BLaER1 treated with 17β-estradiol and CSF1 and Interleukin-3, amounts not matched to agents 10 nM and 100 nM (cell line): ENCODE measurements around the gene MACC1.

Experiments
- H3K27ac ChIP-seq, 11 experiments: shearing (Covaris generic); formaldehyde crosslinking; 2 replicates each; pipeline ENCODE4 v1.8.1; 2022
- H3K27me3 ChIP-seq, 11 experiments: shearing (Covaris generic); formaldehyde crosslinking; 2 replicates each; pipeline ENCODE4 v1.8.1; 2022
- H3K36me3 ChIP-seq, 11 experiments: shearing (Covaris generic); formaldehyde crosslinking; 2 replicates each; pipeline ENCODE4 v1.8.1; 2022
- H3K4me1 ChIP-seq, 10 experiments: shearing (Covaris generic); formaldehyde crosslinking; 2 replicates each; pipeline ENCODE4 v1.8.1; 2022
- H3K4me2 ChIP-seq, 11 experiments: shearing (Covaris generic); formaldehyde crosslinking; 2 replicates each; pipeline ENCODE4 v1.8.1; 2022
- H3K4me3 ChIP-seq, 10 experiments: shearing (Covaris generic); formaldehyde crosslinking; 2 replicates each; pipeline ENCODE4 v1.8.1; 2022
- H3K9ac ChIP-seq, 11 experiments: shearing (Covaris generic); formaldehyde crosslinking; 2 replicates each; pipeline ENCODE4 v1.8.1; 2022
- H3K9me3 ChIP-seq, 11 experiments: shearing (Covaris generic); formaldehyde crosslinking; replicated peaks in 1 of 11; 2 replicates each; pipeline ENCODE4 v1.8.1; 2022
- H4K20me1 ChIP-seq, 11 experiments: shearing (Covaris generic); formaldehyde crosslinking; 2 replicates each; pipeline ENCODE4 v1.8.1; 2022
- Cebpa-rat ChIP-seq, 11 experiments: shearing (Covaris generic); IDR thresholded peaks; 2 replicates each; pipeline ENCODE4 v1.8.1; 2022

The MACC1 gene

DNA sequence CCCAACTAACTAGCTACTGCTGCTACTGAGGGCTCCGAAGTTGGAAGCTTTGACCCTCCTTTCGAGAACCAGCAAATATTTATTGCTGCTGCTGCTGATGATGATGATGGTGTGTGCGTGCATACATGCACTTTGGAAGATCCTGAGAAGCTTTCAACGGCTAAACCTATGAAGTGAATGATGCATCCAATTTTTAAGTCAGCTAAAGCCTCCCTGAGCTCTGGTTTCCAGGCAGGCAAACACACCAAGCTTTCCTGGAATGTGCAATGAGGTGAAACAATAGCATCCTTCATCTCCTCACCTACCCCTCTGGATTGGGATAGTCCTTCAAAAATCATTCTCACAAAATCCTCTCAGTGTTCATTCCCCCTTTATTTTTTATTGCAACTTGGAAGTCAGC, 13.9 kb downstream of the MACC1 start:
- H3K9ac ChIP-seq = no peak overlapping the region
- no peak overlapping the region for H3K27ac ChIP-seq
- H3K36me3 ChIP-seq = peaks cover 0 to 14% (median 0%) of the 10 kb centered on the region in 11 experiments; a peak in 3 of 22 replicates
- no peaks in the 10 kb centered on the region for H4K20me1 ChIP-seq
- no peaks in the 10 kb centered on the region for H3K27me3 ChIP-seq
- TF ChIP-seq Cebpa-rat (IDR thresholded peaks at IDR 0.05) = no peak
- H3K4me3 ChIP-seq = no peak overlapping the region
- peak overlapping the region in 2 of 11 experiments; percentile 11 to 19; a peak in 2 of 22 replicates for H3K4me2 ChIP-seq
- H3K9me3 ChIP-seq = peaks cover 6 to 19% (median 7%) of the 10 kb centered on the region in 11 experiments; a peak in 19 of 22 replicates
- H3K4me1 ChIP-seq = peaks cover 13 to 52% (median 30%) of the 10 kb centered on the region in 10 experiments

GRCh38 chr7:20201380-20201779, 15.8 kb downstream of the MACC1 start:
- peak overlapping the region in 4 of 11 experiments; percentile 30 to 68 (median 60); a peak in 6 of 22 replicates for H3K9ac ChIP-seq
- no peaks in the 10 kb centered on the region for H4K20me1 ChIP-seq
- H3K4me2 ChIP-seq = peak overlapping the region in 8 of 11 experiments; percentile 10 to 81 (median 57); a peak in 12 of 22 replicates
- no peak overlapping the region for H3K4me3 ChIP-seq
- peak overlapping the region in 8 of 11 experiments; percentile 20 to 98 (median 58); a peak in 10 of 22 replicates for H3K27ac ChIP-seq
- no peak for TF ChIP-seq Cebpa-rat (IDR thresholded peaks at IDR 0.05)
- H3K27me3 ChIP-seq = no peaks in the 10 kb centered on the region
- H3K9me3 ChIP-seq = peaks cover 0 to 6% (median 0%) of the 10 kb centered on the region in 11 experiments; a peak in 2 of 22 replicates
- no peaks in the 10 kb centered on the region for H3K36me3 ChIP-seq
- H3K4me1 ChIP-seq = peaks cover 13 to 71% (median 34%) of the 10 kb centered on the region in 10 experiments

- Histone ChIP-seq H3K36me3 (no peaks in the 10 kb centered on the region), H3K27me3 (no peaks in the 10 kb centered on the region), H3K4me3 (no peak overlapping the region), H4K20me1 (no peaks in the 10 kb centered on the region), H3K9ac (peak overlapping the region in 4 of 11 experiments; percentile 30 to 68 (median 60); a peak in 6 of 22 replicates), H3K4me2 (peak overlapping the region in 8 of 11 experiments; percentile 10 to 81 (median 57); a peak in 12 of 22 replicates), H3K9me3 (peaks cover 0 to 6% (median 0%) of the 10 kb centered on the region in 11 experiments; a peak in 2 of 22 replicates), H3K27ac (peak overlapping the region in 8 of 11 experiments; percentile 31 to 98 (median 60); a peak in 11 of 22 replicates), H3K4me1 (peaks cover 13 to 75% (median 34%) of the 10 kb centered on the region in 10 experiments)
- no peak for TF ChIP-seq Cebpa-rat (IDR thresholded peaks at IDR 0.05)
These were observed 16.2 kb downstream of the MACC1 start for GRCh38 chr7:20200971-20201370.

GRCh38 chr7:20200361-20200760, 16.8 kb downstream of the MACC1 start:
- Histone ChIP-seq H3K36me3 (no peaks in the 10 kb centered on the region), H3K9ac (peak overlapping the region in 3 of 11 experiments; percentile 55 to 68 (median 66); a peak in 5 of 22 replicates), H4K20me1 (no peaks in the 10 kb centered on the region), H3K27ac (peak overlapping the region in 9 of 11 experiments; percentile 12 to 98 (median 52); a peak in 13 of 22 replicates), H3K9me3 (peaks cover 0 to 6% (median 0%) of the 10 kb centered on the region in 11 experiments; a peak in 2 of 22 replicates), H3K4me3 (no peak overlapping the region), H3K27me3 (no peaks in the 10 kb centered on the region), H3K4me2 (peak overlapping the region in 10 of 11 experiments; percentile 11 to 81 (median 57); a peak in 18 of 22 replicates), H3K4me1 (peaks cover 13 to 81% (median 34%) of the 10 kb centered on the region in 10 experiments)
- TF ChIP-seq Cebpa-rat (IDR thresholded peaks at IDR 0.05) = no peak

DNA sequence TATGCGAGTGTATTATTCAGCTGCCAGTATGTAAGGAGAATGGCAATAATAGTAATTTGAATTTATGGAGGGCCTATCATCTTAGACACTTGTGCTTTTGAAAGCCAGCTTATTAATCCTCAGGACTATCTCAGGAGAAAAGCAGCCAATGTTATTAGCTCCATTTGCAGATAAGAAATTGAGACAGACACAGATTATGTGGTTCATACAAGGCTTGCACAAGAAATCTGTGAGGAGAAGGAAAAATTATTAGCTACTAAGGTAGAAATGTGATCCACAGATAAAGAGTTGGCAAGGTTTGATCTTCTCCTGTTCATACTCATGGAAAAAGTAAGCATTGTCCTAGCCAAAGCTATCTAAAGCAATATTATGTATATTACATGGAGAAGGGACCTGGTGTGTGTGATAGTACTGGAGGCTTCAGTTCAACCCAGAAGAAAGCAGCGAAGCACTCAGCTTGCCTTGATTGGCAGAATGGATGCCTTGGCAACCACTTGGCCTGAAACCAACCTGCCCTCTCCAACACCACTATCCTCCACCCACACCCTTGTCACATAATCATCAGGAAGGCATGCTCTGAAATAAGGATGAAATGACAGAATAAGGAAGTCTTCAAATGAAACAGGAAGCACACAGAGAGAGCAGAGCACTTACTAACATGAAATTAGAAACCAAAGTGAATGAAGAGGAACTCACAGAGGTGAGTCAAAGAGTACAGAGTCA, 18.0 kb downstream of the MACC1 start:
- peaks cover 0 to 2% (median 0%) of the 10 kb centered on the region in 11 experiments; a peak in 2 of 22 replicates for H3K9me3 ChIP-seq
- 0 out of 22 replicates have a peak, but pooled peaks of 1 of the 11 experiments have one; percentile 12 for TF ChIP-seq Cebpa-rat (IDR thresholded peaks at IDR 0.05)
- H3K36me3 ChIP-seq = no peaks in the 10 kb centered on the region
- H3K4me2 ChIP-seq = peak overlapping the region; percentile 53 to 81 (median 66)
- H3K9ac ChIP-seq = peak overlapping the region in 3 of 11 experiments; percentile 61 to 73 (median 69); a peak in 6 of 22 replicates
- no peaks in the 10 kb centered on the region for H3K27me3 ChIP-seq
- no peaks in the 10 kb centered on the region for H4K20me1 ChIP-seq
- no peak overlapping the region for H3K4me3 ChIP-seq
- H3K4me1 ChIP-seq = peaks cover 13 to 93% (median 35%) of the 10 kb centered on the region in 10 experiments
- peak overlapping the region in 10 of 11 experiments; percentile 17 to 98 (median 50); a peak in 14 of 22 replicates for H3K27ac ChIP-seq

GRCh38 chr7:20198260-20198659, 18.9 kb downstream of the MACC1 start:
- peak overlapping the region in 9 of 11 experiments; percentile 31 to 81 (median 66); a peak in 13 of 22 replicates for H3K4me2 ChIP-seq
- no peaks in the 10 kb centered on the region for H3K9me3 ChIP-seq
- H3K4me1 ChIP-seq = peaks cover 13 to 100% (median 38%) of the 10 kb centered on the region in 10 experiments
- peak overlapping the region in 8 of 11 experiments; percentile 3 to 98 (median 42); a peak in 11 of 22 replicates for H3K27ac ChIP-seq
- peak overlapping the region in 3 of 11 experiments; percentile 61 to 73 (median 69); a peak in 6 of 22 replicates for H3K9ac ChIP-seq
- no peaks in the 10 kb centered on the region for H3K27me3 ChIP-seq
- no peak for TF ChIP-seq Cebpa-rat (IDR thresholded peaks at IDR 0.05)
- no peak overlapping the region for H3K4me3 ChIP-seq
- H4K20me1 ChIP-seq = no peaks in the 10 kb centered on the region
- H3K36me3 ChIP-seq = no peaks in the 10 kb centered on the region

DNA sequence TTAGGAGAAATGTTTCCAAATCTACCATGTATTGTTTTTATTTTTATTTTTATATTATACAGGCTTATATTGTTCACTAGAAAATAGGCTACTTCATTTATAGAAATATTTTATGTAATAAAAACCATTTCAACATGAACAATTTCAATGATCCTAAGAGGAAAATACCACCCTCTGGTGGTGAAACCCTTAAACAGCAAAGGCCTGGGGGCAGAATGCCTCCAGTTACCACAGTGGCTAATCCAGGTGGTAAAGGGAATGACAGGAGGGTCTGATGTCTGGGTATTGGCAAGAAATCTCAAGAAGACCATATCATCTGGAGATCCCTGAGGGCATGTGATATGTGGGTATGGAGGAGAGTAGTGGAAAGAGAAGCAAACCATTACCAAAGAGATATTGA, 19.3 kb downstream of the MACC1 start:
- peak overlapping the region in 6 of 11 experiments; percentile 3 to 98 (median 67); a peak in 10 of 22 replicates for H3K27ac ChIP-seq
- no peaks in the 10 kb centered on the region for H3K36me3 ChIP-seq
- H3K9me3 ChIP-seq = no peaks in the 10 kb centered on the region
- peak overlapping the region in 3 of 11 experiments; percentile 61 to 73 (median 69); a peak in 6 of 22 replicates for H3K9ac ChIP-seq
- peaks cover 13 to 100% (median 38%) of the 10 kb centered on the region in 10 experiments for H3K4me1 ChIP-seq
- no peaks in the 10 kb centered on the region for H4K20me1 ChIP-seq
- no peaks in the 10 kb centered on the region for H3K27me3 ChIP-seq
- no peak for TF ChIP-seq Cebpa-rat (IDR thresholded peaks at IDR 0.05)
- H3K4me3 ChIP-seq = no peak overlapping the region
- H3K4me2 ChIP-seq = peak overlapping the region in 5 of 11 experiments; percentile 31 to 81 (median 66); a peak in 7 of 22 replicates

- Histone ChIP-seq H3K4me2 (peak overlapping the region in 3 of 11 experiments; percentile 25 to 81 (median 34); a peak in 4 of 22 replicates), H3K4me3 (no peak overlapping the region), H3K9ac (peak overlapping the region in 1 of 11 experiments; percentile 43; a peak in 2 of 22 replicates), H4K20me1 (no peaks in the 10 kb centered on the region), H3K27me3 (no peaks in the 10 kb centered on the region), H3K4me1 (peaks cover 13 to 100% (median 38%) of the 10 kb centered on the region in 10 experiments), H3K9me3 (no peaks in the 10 kb centered on the region), H3K36me3 (no peaks in the 10 kb centered on the region), H3K27ac (peak overlapping the region in 4 of 11 experiments; percentile 6 to 98 (median 56); a peak in 4 of 22 replicates)
- no peak for TF ChIP-seq Cebpa-rat (IDR thresholded peaks at IDR 0.05)
These were observed 19.9 kb downstream of the MACC1 start for GRCh38 chr7:20197125-20197748.
